ENCODE data around the gene POLR1A. TPM values are rescaled to one million over a fixed set of nuclear protein-coding genes. Genes with fewer than 3 reads are reported as not detected.
A peak's percentile ranks its signal among the peaks of the same experiment; 100 is the strongest.

POLR1A gene
- 32.6 to 48.6 TPM (median 37.6 TPM) in 3 replicates for total RNA-seq
- long read RNA-seq, full-length matches to known transcripts = 1 of 7 reads
- long read RNA-seq, partial matches to known transcripts = 4 of 7 reads
- long read RNA-seq, other reads (novel, unspliced or antisense) = 2 of 7 reads

DNA sequence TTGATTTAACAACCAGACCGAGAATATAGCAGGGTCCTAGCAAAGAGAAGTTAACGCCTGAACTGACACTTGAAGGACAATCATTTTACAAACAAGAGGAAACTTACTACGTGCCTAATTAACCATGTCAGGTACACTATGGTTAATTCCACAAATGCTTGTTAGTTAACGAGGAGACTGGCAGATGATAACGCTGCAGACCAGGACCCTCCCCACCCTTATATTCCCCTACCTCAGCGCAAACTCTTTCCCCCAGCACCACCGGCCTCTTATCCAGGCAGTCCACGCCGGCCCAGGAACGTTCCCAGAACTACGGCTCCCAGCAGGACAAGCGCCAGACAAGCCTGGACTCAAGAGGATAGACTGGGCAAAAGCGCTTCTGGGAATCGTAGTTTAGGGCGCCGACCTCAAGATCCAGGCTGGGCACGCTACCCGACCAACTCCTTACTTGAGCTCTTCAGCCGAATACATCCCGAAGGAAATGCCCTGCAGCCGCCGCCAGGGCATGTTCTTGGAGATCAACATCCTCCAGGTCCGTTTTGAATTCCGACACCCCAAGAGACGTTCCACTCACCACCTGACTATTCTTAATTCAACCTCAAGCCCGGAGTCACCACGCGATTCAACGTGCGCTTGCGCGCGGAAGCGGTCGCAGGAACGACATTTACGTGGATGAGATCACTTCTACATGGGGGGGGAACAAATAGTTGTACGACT is at the start of gene POLR1A:
Gene POLR1A, minus strand, starts transcription at position 635 of the 717 bp plus-strand sequence. Its CDS starts 110 bp downstream, at position 525.
- TF ChIP-seq, protein P1, sequence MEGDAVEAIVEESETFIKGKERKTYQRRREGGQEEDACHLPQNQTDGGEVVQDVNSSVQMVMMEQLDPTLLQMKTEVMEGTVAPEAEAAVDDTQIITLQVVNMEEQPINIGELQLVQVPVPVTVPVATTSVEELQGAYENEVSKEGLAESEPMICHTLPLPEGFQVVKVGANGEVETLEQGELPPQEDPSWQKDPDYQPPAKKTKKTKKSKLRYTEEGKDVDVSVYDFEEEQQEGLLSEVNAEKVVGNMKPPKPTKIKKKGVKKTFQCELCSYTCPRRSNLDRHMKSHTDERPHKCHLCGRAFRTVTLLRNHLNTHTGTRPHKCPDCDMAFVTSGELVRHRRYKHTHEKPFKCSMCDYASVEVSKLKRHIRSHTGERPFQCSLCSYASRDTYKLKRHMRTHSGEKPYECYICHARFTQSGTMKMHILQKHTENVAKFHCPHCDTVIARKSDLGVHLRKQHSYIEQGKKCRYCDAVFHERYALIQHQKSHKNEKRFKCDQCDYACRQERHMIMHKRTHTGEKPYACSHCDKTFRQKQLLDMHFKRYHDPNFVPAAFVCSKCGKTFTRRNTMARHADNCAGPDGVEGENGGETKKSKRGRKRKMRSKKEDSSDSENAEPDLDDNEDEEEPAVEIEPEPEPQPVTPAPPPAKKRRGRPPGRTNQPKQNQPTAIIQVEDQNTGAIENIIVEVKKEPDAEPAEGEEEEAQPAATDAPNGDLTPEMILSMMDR (IDR thresholded peaks at IDR 0.05) = peak; percentile 53
- Mint-ChIP-seq H3K4me1 (ENCODE audit: low read depth) (peaks cover 45% of the 10 kb centered on the region), H3K27me3 (ENCODE audit: low read depth) (no peaks in the 10 kb centered on the region), H3K9me3 (ENCODE audit: low read depth) (peaks cover 5% of the 10 kb centered on the region), H3K27ac (ENCODE audit: unreplicated experiment) (peak within 1 kb of the TSS; percentile 99), H3K4me3 (ENCODE audit: unreplicated experiment) (peak within 1 kb of the TSS; percentile 91), H3K36me3 (ENCODE audit: low read depth) (peaks cover 19% of the 10 kb centered on the region)
- no peak for DNase-seq (ENCODE audit: low spot score)

DNA sequence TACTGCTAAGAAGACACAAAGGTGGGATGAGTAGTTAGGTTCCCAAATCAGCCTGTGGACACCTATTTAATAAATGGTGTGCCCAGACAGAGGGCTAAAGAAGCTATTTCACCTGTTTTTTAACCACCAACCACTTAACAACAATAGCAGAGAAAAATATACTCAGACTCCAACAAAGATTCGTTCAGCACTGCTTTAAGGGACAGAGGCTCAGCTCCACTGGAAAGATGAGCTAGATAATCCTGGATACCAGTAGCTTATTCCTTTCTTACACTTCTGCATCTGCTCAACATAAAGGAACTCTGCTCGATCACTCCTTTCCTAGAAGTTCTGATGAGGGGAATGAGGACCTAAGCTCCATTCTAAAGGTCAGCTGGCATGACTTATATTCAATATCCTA is 44.8 kb upstream of the POLR1A start:
- TF ChIP-seq, protein P1 (IDR thresholded peaks at IDR 0.05) = no peak
- Mint-ChIP-seq H3K27ac (ENCODE audit: unreplicated experiment) (no peak overlapping the region), H3K27me3 (ENCODE audit: low read depth) (no peaks in the 10 kb centered on the region), H3K9me3 (ENCODE audit: low read depth) (no peaks in the 10 kb centered on the region), H3K4me1 (ENCODE audit: low read depth) (peaks cover 2% of the 10 kb centered on the region), H3K4me3 (ENCODE audit: unreplicated experiment) (no peak overlapping the region), H3K36me3 (ENCODE audit: low read depth) (peaks cover 35% of the 10 kb centered on the region)
- DNase-seq (ENCODE audit: low spot score) = no peak

DNA sequence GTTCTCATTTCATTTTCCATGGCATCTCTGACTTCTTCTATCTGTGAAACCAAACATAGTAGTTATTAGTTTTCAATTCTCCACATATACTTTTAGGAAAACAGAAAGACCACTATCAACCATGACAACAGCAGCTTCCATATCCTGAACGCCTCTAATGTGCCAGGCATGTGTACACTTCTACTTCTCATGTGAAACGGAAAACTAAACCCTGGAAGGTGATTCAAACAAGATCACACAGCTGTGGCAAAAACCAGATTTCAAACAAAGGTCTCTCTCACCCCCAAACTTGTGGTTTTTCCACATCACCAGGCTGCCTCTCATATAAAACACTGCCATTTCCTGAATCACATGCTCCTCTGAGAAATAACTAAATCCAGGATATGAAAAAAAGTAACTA is 42.1 kb upstream of the POLR1A start:
- TF ChIP-seq, protein P1 (IDR thresholded peaks at IDR 0.05) = no peak
- Mint-ChIP-seq H3K27ac (ENCODE audit: unreplicated experiment) (no peak overlapping the region), H3K36me3 (ENCODE audit: low read depth) (peaks cover 41% of the 10 kb centered on the region), H3K9me3 (ENCODE audit: low read depth) (no peaks in the 10 kb centered on the region), H3K4me3 (ENCODE audit: unreplicated experiment) (no peak overlapping the region), H3K27me3 (ENCODE audit: low read depth) (no peaks in the 10 kb centered on the region), H3K4me1 (ENCODE audit: low read depth) (no peaks in the 10 kb centered on the region)
- DNase-seq (ENCODE audit: low spot score) = no peak

DNA sequence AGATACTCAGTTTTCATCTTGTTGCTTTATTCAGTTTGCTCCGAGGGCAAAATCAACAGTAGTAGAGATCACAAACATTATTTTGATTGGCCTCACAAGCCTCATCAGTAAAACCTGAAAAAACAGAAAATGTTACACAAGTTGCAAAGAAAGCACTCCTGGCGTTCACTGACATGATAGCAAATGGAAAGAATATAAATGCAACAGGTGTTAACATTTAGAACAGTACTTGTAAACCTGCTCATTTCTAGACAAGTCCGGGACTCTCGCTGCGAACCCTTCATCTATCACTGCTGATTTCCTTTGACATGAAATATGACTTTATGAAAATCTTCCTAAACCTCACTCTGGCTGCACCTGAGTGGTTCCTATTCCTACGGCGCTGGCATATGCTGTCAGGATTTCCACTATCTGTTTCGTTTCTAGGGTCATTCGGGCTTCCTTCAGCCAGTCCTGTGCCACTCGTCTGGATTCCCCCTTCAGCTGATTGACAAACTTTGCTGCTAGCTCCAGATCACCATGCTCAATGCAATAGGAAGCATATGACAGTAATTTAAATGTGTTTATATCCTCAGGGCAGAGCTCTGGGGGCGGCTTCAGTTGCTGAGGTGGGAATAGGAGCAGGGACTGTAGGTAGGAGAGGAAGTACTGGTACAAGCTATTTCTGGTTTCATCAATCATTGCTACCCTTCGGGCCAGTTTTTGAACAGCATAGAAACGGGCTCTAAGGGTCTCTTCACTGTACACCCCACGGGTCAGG is 38.4 kb upstream of the POLR1A start:
- H3K27ac Mint-ChIP-seq (ENCODE audit: unreplicated experiment) = no peak overlapping the region
- H3K9me3 Mint-ChIP-seq (ENCODE audit: low read depth) = no peaks in the 10 kb centered on the region
- H3K36me3 Mint-ChIP-seq (ENCODE audit: low read depth) = peaks cover 33% of the 10 kb centered on the region
- no peak for DNase-seq (ENCODE audit: low spot score)
- no peaks in the 10 kb centered on the region for H3K4me1 Mint-ChIP-seq (ENCODE audit: low read depth)
- no peaks in the 10 kb centered on the region for H3K27me3 Mint-ChIP-seq (ENCODE audit: low read depth)
- no peak overlapping the region for H3K4me3 Mint-ChIP-seq (ENCODE audit: unreplicated experiment)
- TF ChIP-seq, protein P1 (IDR thresholded peaks at IDR 0.05) = no peak

DNA sequence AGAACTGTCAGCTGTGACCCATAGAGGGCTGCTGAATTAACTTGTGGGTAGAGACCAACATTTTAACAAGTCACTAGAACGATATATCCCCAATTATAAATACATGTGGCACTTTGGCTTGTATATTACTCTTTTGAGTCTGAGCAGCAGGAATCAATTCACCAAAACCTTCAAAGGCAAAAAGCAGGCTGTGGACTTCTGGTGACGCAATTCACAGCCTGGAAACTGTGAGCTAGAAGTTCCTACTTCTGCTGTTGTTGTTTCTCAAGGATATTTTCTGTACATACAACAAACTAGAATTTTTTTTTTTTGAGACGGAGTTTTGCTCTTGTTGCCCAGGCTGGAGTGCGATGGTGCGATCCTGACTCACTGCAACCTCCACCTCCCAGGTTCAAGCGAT is 37.6 kb upstream of the POLR1A start:
- no peak for DNase-seq (ENCODE audit: low spot score)
- no peaks in the 10 kb centered on the region for H3K27me3 Mint-ChIP-seq (ENCODE audit: low read depth)
- H3K36me3 Mint-ChIP-seq (ENCODE audit: low read depth) = peaks cover 31% of the 10 kb centered on the region
- no peak overlapping the region for H3K4me3 Mint-ChIP-seq (ENCODE audit: unreplicated experiment)
- no peaks in the 10 kb centered on the region for H3K9me3 Mint-ChIP-seq (ENCODE audit: low read depth)
- H3K4me1 Mint-ChIP-seq (ENCODE audit: low read depth) = no peaks in the 10 kb centered on the region
- TF ChIP-seq, protein P1 (IDR thresholded peaks at IDR 0.05) = no peak
- H3K27ac Mint-ChIP-seq (ENCODE audit: unreplicated experiment) = no peak overlapping the region

All from chondrocyte (in vitro differentiated cells).